Stimulated activated CD4-positive, alpha-beta T cell treated with anti-CD3 and anti-CD28 coated beads, Interleukin-15, amount 100 ng/mL, for 48 hours (primary cell): ENCODE measurements around the gene PCLAF.
"Not testable (repeated sequence)": the region's sequence is repeated elsewhere in the genome, so short reads cannot be mapped to it uniquely, and the experiment has no call there.

Source experiments
- DNase-seq, 2 donors: peaks; one replicate each; pipeline ENCODE4 v3.0.0-alpha.2; 2020; ENCODE audit warnings: low read depth in 2 of 2

PCLAF gene

GRCh38 chr15:64361259-64361658, 20.0 kb downstream of the PCLAF start:
- DNase-seq, result no peak

GRCh38 chr15:64356710-64357040, 24.6 kb downstream of the PCLAF start:
- DNase-seq, result no peak

- DNase-seq, result peak; percentile 82 to 89
Measured at GRCh38 chr15:64355944-64356709, 25.1 kb downstream of the PCLAF start, which contains the start of gene CSNK1G1. TSS of gene CSNK1G1 (minus strand) at chr15:64356173. CDS start at chr15:64300499, 55,674 bp downstream.

- peak in 1 of 2 donors; percentile 21 for DNase-seq
Measured at GRCh38 chr15:64355348-64355943, 25.8 kb downstream of the PCLAF start.

DNA sequence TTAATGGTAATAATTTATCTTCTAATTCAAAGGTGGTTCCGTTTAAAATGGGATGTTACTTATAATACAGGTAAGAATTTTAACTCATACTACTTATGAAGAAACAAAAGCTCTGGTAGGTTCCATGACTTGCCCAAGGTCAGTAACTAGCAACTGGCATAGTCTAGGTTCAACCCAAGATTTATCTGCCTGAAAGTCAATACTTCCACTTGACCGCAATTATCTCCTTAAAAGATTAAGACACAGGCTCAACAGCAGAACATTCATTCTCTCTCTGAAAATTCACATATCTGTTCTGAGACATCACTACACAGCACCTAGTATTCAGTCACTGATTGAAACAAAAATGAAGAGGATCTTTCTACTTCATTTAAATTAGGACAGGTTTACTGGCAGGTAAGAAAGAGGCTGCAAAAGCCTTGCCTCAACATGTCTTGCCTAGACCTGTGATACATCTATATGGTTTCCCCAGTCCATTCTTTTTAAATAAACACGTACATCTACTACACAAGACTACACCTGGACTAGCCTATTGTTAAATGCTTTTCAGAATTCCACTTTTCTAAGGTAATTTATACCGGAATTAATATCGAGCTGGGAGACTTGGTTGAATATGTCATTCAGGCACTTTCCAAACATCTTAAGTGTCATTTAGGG, 26.4 kb downstream of the PCLAF start:
- no peak for DNase-seq

GRCh38 chr15:64351265-64351664, 30.0 kb downstream of the PCLAF start:
- DNase-seq, result no peak

DNA sequence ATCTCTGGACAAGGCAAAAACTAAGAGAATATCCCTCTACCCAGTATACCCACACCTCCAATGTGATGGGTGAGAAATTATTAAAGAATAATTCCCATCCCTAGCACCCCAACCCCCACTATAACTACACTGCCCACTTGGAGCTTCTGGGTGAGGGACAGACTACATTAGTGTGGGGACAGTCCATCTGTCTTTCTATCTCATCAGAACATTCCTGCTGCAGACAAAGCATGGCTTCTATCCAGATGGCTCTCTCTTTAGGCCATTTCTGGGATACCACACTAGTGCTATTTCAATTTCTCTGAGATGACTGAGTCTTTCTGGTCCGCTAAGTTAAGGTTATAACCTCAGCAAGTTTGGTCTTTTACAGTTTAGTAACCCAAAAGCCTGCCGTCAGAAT, 31.9 kb downstream of the PCLAF start:
- DNase-seq, result no peak

GRCh38 chr15:64348455-64348854, 32.8 kb downstream of the PCLAF start:
- no peak for DNase-seq

GRCh38 chr15:64346242-64346641, 35.0 kb downstream of the PCLAF start:
- not testable (repeated sequence) for DNase-seq

GRCh38 chr15:64344651-64345294, 36.5 kb downstream of the PCLAF start:
- DNase-seq, result no peak

GRCh38 chr15:64343841-64344240, 37.4 kb downstream of the PCLAF start:
- DNase-seq, result no peak

DNA sequence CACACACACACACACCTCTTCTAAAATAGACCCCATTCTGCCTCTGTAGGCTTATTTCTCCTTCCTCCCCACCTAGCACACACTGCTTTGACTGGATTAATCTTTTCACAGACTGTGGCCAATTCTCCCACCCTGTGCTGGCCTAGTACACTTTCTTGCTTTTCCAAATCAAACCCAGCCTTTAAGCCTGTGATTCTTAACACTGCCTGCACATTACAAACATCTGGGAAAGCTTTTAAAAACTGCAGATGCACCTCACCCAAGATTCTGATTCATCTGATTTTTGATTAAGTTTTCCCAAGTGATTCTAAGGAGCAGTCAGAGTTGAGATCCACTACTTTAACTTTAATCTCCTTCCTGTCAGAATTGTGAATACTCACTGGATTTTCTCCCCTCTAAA, 38.0 kb downstream of the PCLAF start:
- no peak for DNase-seq

GRCh38 chr15:64341961-64342360, 39.3 kb downstream of the PCLAF start:
- DNase-seq, result no peak

DNA sequence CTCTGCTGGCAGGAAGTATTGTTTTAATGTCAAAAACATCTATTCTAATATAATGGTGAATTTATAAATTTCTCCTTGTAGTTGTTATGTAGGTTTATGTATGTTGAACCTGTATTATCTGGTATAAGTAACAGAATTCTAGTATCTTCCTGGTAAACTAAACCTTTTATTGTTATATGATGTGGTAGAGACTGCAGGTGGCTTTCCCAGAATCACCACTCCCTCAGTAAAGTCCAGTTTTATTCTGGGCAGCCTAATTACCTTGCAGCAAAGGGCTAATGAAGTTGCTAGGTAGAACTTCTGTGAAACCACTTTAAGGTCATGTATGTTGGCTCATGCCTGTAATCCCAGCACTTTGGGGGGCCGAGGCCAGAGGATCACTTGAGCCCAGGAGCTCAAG, 40.9 kb downstream of the PCLAF start:
- no peak for DNase-seq

GRCh38 chr15:64337761-64338160, 43.5 kb downstream of the PCLAF start:
- no peak for DNase-seq

DNA sequence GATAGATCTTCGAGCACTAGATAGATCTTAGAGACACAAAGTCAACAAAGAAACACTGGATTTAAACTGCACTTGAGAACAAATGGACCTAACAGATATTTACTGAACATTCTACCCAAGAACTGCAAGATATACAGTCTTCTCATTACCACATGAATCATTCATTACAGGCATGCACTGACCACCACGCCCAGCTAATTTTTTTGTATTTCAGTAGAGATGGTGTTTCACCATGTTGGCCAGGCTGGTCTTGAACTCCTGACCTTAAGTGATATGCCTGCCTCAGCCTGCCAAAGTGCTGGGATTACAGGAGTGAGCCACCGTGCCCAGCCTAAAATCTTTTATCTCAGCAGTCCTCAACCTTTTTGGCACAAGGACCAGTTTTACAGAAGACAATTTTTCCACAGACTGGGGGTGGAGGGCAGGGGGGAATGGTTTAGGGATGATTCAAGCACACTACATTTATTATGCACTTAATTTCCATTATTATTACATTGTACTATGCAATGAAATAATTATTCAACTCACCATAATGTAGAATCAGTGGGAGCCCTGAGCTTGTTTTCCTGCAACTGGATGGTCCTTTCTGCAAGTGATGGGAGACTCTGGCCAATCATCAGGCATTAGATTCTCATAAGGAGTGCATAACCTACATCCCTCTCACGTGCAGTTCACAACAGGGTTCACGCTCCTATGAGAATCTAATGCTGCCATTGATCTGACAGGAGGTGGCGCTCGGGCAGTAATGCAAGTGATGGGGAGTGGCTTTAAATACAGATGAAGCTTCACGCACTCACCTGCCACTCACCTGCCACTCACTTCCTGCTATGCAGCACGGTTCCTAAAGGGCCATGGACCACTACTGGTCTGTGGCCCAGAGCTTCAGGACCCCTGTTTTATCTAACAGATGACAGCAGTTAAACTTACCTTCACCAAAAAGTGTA, 47.0 kb downstream of the PCLAF start:
- DNase-seq, result peak; percentile 4 to 13

DNA sequence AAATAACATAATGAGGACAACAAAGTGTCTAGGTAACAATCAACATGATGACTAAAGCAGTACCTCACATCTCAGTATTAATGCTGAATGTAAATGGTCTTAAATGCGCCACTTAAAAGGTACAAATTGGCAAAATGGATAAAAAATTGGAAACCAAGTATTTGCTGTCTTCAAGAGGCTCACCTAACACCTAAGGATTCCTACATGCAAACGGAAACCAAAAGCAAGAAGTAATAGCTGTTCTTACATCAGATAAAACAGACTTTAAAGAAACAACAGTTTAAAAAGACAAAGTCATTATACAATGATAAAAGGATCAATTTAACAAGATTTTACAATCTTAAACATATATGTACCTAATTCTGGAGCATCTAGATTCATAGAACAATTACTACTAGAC, 47.7 kb downstream of the PCLAF start:
- DNase-seq, result no peak

DNA sequence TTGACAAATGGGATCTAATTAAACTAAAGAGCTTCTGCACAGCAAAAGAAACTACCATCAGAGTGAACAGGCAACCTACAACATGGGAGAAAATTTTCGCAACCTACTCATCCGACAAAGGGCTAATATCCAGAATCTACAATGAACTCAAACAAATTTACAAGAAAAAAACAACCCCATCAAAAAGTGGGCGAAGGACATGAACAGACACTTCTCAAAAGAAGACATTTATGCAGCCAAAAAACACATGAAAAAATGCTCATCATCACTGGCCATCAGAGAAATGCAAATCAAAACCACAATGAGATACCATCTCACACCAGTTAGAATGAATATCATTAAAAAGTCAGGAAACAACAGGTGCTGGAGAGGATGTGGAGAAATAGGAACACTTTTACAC, 49.6 kb downstream of the PCLAF start:
- not testable (repeated sequence) for DNase-seq

GRCh38 chr15:64326975-64327374, 54.3 kb downstream of the PCLAF start:
- DNase-seq, result not testable (repeated sequence)

GRCh38 chr15:64326458-64326857, 54.8 kb downstream of the PCLAF start:
- not testable (repeated sequence) for DNase-seq

DNA sequence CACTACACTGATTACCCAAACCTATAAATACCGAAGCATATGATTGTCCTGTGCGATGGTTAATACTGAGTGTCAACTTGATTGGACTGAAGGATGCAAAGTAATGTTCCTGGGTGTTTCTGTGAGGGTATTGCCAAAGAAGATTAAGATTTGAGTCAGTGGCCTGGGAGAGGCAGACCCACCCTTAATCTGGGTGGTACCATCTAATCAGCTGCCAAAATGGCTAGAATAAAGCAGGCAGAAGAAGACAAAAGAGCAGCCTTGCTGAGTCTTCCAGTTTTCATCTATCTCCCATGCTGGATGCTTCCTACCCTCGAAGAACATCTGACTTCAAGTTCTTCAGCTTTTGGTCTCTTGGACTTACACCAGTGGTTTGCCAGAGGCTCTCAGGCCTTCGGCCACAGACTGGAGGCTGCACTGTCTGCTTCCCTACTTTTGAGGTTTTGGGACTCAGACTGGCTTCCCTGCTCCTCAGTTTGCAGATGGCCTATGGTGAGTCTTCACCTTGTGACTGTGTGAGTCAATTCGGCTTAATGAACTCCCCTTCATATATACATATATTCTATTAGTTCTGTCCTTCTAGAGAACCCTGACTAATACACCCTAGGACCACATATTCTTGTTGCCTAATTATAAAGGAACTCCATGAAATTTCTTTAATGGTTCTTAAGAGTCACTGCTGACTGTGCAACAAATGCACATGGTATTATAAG, 56.9 kb downstream of the PCLAF start:
- DNase-seq, result no peak
